ENCODE measurements around the gene USH1C.

USH1C gene

DNA sequence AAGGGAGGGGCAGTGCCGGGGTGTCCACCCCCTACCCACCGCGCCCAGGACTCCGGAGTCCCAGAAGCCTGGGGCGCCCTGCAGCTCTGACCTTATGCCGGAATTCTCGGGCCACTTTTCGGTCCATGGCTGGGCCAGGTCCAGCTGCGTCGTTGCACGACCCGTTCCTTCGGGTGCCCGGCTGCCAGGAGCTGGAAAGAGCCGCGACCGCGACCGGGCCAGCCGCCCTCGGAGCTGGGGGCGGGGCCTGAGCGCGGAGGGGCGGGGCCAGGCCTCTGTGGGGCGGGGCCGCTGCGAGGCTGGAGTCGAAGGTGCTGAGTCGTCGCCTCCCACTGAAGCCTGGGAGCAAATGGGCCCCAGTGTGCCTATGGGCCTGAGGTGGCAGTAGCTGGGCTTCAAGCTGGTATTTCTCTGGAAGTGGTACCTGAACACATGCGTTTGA is at the start of gene USH1C:
USH1C (minus strand) TSS at position 236 of the 442 bp plus-strand sequence; CDS start at position 127, 109 bp downstream.
- no peak for DNase-seq

DNA sequence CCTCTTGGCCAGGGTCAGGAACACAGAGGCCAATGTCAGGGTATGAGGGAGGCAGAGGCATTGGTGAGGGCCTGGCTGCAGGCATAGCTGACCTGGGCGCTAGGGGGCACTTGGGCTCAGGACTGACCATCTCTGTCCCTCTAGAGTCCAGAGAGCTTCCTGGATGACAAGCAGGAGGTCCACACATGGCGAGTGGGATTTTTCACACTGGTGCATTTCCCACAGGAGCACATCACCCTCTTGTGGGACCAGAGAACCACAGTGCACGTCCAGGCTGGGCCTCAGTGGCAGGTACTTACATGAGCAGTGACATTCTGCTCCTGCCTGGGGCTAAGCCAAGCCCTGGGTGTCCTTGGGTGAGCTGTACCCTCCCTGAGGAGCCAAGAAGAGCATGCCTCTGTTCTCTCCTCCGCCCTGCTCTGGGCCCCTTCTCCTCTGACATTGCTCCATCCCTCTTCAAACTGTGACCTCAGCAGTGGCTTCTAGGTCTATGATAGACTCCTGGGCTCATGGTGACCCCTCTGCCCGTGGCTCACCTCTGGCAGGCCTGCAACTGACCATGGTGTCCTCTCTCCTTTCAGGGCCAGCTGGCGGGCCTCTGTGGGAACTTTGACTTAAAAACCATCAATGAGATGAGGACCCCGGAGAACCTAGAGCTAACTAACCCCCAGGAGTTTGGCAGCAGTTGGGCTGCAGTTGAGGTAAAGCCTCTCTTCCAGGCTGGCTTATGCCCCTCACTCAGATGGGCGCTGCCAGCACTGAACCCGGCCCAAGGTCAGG is 49.4 kb upstream of the USH1C start:
- no peak for DNase-seq

DNA sequence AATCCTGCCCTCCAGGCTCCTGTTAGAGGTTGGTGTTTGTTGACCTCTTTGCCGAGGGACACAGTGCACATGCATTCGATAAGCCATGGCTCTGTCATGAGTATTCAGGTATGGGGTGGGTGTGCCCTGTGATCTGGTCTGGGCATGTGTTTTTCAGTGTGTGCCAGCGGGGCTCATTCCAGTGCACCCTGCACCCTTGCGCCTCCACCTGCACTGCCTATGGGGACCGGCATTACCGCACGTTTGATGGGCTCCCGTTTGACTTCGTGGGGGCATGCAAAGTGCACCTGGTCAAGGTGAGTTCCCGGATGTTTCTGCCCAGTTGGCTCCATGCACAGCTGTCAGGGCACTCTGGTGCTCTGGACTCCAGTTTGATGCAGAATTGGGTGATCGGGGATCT is 47.1 kb upstream of the USH1C start:
- no peak for DNase-seq

DNA sequence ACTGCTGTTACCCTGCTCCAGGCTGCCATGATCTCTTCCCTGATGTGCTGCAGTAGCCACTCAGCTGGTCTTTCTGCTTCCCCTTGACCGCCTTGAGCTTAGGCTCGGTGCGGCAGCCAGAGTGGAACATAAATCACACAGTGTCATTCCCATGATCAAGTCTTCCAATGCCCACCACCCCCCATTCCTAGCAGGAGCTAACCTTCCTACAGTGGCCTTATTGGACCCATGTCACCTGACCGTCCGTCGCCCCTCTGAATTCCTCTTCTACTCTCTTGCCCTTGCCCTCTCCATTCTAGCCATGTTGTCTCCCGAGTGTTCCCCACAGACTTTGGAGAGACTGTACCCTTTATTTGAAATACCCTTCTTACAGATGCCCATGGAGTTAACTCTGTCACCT is 46.2 kb upstream of the USH1C start:
- DNase-seq: no peak

DNA sequence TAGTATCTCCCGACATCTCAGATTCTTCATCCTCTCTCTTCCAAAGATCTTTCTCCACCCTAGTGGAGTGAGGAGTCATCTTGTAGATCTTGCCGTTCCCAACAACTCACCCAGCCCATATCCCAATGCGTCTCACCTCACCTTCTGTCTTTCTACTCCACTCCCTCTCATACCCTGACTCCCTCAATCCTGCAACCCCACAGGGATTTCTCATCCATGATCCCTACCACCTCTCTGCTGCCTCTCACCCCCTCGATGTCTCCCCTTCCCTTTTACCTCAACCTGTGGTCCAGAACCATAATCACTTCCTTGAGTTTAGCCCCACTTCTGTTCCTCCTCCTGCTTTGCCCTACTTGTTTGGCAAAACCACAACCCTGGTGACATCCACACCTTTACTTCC is 44.5 kb upstream of the USH1C start:
- DNase-seq: no peak

DNA sequence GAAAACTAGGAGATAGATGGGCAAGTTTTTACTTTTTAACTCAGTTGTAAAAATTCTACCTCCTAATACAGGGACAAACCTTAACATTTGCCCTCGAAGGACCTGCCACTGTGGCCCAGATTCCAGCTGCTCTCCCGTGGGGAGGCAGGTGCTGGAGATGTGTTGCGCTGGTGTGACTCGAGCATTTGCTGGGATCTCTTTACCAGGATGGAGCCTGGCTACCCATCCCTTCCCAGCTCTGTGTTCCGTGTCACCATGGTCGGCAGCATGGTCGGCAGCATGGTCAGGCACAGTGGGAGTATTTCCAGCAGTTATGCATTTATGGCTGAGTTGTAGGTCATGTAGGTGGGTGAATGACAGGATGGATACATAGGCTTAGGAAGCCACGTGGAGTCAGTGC is 44.0 kb upstream of the USH1C start:
- no peak for DNase-seq

DNA sequence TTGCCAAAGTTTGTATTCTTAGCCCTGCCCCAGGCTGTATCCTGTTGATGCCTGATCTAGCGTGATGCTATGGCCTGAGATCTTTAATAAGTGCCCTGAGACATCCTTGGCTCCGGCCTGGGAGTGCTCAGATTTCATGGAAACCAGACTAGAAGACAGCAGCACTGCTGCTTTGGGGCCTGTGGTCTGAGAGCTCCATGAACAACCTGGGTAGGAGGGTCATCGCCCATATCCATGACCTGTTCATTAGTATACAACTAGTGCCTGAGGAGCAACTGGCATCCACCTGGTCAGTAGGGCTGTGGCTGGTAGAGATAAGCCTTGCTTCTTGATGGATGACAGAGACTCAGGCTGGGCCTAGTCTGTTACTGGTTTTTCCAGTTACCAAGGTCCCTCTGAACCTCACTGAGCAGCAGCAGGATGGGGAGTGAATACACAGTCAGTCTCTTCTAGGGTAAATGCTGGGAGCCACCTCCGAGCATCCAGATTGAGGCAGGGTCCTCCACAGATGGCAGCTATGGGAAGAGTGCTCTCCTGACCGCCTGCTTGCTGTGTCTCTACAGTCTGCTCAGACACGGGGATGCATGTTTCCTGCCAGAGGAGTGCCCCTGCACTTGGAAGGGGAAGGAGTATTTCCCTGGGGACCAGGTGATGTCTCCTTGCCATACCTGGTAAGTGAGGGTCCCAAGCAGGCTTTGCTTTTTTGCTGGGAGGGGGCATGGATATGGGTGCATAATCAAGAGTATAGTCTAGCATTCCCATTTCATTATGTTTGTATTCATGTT is 41.9 kb upstream of the USH1C start:
- no peak for DNase-seq

DNA sequence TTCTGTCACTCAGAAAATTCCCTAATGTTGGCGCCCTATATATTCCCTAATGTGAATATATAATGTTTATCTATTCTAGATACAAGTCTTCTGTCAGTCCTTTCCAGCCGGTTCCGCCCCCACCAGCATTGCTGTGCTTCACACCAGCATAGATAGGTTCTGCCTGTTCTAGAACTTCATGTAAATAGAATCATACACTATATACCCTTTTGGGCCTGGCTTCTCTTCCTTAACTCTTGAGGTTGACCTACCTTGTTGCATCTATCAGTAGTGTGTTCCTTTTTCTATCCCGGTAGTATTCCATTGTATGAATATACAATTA is 37.5 kb upstream of the USH1C start:
- no peak for DNase-seq

DNA sequence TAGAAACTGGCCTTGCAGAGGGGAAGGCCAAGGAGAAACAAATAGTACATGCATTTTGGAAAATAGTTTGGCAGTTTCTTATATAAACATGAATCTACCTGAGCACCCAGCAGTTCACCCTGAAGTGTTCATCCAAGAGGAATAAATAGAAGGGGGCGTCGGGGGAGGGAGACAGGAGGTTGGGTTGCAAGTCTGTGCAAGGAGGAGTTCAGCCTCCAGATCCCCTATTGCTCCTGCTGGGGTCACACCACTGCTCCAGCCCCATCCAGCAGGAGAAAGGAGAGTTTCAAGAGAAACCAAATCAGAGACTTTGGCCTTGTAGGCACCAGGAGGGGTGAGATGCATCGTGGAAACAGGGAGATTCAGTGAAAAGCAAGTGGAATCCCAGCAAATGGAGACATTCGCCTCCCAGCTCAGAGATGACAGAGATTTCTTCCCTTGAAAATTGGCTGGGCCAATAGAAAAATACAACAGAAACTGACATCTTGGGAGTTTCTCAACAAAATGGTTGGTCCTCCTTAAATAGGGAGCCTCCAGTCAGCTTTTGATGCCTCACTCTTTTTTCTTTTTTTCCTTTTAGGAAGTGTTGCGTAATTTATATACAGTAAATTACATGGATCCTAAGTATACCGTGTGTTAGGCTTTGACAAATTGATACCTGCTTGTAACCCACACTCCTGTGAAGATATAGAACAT is 37.0 kb upstream of the USH1C start:
- no peak for DNase-seq

DNA sequence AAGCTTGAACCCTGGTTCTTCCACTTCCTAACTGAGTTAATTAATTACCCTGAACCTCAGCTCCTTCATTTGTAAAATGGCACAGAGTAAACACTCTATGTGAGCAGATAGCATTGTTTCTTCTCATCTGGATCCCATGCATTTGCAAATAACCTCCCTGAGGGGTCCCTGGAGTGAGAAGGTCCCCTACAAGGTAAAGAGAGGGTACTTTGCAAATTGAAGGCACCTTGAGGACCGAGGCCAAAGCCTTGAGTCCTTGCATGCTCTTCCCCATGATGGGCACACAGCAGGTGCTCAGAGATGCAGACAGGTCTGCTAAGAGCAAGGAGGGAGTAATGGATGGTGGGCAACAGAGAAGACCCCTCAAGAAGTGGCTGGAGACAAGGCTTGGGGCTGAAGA is 36.1 kb upstream of the USH1C start:
- no peak for DNase-seq

DNA sequence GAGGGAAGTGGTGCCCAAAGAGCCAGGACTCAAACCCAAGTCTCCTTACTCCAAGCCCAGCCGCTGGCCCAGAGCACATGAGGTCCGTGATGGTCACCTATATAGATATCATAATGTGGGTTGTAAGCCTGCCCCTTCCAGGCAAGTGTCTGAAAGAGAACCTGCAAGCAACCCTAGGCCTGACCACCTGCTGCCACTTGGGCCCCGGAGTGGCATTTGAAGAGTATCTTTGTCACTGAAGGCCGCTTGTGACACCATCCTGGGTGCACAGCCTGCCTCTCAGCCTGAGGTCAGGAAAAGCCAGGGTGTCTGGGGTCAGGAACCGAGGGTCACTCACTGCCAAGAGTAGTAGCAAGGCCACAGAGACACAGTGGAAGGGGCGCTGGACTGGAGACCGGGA is 35.2 kb upstream of the USH1C start:
- DNase-seq: no peak

DNA sequence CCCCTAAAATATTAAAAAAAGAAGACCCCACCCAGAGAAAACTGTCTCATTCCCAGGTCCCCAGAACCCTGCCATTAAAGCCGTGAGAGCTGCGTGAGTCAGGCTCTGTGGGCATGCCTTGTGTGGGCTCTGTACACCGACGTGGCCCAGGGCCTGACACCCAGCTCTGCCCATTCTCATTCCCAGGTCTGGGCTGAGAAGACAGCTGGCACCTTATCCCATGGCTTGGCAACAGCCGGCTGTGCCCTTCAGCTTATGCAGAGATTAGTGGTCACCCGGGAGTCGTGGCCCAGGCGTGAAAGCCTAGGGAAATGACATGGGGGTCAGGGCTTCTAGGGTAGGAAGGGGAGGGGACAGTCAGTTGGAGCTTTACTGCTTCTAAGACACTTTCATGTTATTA is 34.7 kb upstream of the USH1C start:
- DNase-seq: no peak

DNA sequence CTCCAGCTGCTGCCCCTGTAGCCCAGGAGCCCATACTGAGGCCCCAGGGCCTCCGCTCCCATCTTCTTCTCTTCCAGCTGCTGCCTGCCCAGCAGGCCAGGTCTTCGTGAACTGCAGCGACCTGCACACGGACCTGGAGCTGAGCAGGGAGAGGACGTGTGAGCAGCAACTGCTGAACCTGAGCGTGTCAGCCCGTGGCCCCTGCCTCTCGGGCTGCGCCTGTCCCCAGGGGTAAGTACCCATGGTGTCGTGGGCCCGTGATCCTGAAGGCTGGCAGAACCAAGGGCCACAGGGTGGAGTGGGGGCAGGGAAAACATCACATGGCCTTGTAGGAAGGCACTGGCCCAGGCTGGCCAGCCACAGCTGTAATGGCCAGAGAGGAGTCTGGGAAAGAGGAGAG is 34.1 kb upstream of the USH1C start:
- no peak for DNase-seq

DNA sequence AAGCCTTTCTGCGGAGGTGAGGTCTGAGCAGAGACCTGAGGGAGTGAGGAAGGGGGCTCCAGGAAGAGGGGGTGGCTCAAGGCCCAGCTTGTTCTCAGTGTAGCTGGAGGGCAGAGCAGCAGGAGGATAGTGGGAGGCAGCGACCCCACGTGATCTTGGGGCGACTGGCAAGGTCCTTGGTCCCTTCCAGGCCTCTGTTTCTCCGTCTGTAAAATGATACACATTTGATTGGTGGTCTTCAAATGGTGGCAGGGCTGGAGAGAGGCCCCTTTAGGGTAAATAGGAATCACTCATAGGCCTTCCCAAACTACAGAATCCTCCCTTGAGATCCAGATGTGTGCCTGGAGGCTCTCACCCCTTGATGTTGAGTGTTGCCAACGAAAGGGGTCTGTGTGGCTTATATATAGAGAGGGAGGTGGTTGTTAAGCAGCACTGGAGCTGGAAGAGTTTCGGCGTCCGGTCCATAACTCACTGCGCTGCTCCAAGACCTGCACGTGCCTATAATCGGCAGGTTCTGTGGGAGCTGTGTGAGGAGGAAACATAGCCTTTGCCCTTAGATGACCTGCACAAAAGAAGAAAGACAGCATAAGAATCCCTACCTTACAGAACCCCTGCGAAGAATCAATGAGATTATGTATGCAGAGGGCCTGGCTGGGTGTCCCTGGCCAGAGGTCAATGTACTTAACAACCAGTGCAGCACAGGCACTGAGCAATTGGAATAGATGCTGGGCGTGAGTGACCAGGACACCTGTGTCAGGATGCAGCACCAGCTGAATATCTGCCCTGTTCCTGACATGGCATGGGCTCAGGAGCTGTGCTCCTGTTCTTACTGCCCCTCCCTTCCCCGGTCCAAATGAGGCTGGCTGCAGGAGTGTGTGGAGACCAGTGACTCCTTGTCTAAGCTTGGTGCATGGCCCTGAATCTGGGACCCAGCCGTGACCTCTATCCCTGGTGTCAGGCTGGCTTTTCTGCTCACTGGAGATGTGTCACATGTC is 31.5 kb upstream of the USH1C start:
- DNase-seq: no peak

DNA sequence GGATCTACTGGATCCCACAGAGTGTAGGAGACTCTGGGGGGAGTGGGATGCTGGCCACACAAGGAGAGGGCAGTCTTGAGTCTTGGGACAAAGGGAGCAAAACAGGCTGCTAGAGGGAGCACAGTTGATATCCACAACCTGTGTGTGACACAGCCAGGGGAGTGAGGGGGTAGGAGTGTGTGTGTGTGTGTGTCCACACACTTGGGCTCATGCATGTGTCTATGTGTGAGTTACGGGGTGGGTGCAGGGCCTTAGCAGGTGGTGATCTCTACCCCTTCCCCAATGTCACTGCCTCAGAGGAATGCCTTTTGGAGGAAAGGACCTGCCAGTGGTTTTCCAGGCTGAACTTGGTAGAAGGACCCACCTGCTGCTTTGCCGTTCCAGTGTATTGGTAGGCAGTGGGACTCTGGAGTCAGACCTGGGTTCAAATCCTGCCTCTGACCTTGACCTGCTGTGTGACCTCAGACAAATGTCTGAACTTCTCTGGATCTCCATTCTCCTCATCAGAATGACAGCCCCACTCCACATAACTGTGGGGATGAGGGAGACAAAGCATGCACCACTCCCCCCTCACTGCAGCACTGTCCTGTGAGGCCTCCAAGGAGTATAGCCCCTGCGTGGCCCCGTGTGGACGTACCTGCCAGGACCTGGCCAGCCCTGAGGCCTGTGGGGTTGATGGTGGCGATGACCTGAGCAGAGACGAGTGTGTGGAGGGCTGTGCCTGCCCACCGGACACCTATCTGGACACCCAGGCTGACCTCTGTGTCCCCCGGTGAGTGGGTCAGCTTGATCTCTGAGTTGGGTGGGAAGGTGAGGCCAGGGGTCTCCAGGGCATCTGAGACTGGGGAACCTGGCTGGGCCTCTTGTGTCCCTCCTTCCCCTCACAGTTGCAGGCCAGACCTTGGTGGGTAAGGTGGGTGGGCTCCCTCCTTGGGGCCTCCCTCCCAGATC is 30.2 kb upstream of the USH1C start:
- DNase-seq: no peak

DNA sequence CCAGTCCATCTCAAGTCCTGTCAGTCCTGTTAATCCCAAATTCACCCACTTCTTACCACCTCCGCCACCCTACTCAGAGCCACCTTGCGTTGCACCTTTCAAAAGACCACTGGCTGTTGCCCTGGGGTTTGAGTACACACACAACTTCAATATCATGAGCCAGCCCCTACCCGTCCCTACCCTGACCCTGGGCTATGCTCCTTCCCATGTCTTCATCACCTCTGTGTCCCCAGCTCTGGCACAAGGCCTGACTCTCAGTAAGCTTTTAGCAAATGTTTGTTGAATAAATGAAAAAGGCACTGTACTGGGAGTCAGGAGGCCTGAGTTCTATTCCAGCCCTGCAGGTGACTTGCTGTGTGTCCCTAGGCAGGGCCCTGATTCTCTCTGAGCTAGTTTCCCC is 29.3 kb upstream of the USH1C start:
- no peak for DNase-seq

DNA sequence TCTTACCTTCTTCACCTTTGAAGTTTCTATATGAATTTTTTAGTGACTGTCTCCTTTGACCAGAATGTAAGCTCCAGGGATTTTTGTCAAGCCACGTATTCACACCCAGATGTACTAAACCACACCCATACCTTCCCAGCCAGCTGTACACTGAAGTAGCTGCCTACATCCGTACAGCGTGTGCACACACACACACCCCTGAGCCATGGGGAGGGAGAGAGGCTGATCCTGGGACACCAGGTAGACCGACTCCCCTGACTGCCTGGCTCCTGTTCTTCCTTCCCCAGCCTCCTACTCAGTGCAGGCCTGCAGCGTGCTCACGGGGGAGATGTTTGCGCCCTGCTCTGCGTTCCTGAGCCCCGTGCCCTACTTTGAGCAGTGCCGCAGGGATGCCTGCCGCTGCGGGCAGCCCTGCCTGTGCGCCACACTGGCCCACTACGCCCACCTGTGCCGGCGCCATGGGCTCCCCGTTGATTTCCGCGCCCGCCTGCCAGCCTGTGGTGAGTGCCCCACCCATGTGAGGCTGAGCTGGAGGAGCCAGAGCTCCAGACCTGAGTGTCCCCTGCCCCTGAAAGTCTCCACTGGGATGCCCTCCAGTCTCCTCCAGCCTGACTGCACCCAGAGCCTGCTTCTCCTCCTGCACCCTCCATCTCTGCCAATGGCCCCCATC is 28.7 kb upstream of the USH1C start:
- no peak for DNase-seq

DNA sequence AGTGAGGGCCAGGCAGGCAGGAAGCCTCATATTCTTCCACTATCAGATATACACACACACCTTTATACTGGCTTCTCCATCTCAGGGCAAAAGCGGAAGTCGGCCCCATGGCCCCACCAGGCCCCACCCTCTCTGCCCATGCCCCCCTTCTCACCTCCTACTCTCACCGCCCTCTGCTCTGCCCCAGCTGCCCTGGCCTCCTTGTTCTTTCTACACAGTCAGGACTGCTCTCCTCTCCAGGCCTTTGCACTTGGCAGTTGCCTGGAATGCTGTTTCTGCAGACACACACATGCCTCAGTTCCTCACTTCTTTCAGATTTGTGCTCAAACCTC is 28.1 kb upstream of the USH1C start:
- DNase-seq: no peak

DNA sequence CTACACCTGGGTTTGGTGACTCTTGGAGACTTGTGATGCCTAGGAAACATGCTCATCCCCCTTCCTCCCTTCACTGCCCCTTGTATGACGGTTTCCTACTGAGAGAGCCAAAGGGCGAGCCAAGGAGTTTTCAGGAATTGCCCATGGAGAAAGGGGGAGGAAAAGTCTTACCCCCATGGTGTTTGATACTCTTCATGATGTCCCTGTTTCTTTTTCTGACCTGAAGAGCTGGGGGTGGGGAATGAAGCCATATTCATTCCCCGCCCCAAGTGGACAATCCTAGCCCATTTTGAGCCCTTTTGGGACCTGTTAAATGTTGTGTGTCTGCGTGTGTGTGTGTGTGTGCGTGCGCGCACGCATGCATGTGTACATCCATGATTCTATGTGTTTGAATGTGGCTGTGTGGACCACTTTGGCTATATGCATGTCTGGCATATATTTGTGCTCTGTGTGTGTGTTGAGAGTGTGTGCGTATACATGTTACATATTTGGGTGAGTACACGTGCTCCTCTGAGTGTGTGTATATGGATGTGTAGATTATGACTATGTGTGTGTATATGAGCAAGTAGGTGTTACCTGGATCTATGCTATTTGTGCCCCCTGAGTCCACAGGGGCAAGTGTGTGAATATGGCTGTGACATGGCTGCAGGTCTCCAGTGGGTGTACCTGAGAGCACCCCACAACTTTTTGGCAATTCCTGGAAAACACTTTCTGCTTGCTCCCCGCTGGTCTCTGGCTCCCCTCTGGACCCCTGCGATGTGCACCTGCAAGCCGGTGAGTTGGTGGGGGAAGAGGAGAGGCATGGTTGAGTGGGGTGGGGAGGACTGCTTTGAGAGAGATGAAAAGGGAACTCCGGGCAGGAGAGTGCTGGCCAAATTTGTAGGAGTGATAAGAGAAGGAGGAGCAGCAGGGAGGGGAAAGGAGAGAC is 27.5 kb upstream of the USH1C start:
- no peak for DNase-seq

DNA sequence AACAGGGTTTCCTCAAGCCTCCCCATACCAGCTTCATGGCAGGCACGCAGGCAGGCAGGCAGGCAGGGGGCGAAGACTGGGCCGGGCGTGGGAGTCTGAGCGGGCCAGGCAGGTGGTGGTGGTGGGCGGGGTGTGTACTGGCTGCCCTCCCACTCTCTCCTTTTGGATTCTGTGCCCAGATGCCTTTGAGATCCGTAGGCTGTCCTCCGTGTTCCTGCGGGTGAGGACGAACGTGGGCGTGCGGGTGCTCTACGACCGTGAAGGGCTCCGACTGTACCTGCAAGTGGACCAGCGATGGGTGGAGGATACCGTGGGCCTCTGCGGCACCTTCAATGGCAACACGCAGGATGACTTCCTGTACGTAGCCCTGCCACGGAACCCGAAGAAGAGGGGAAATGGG is 25.8 kb upstream of the USH1C start:
- no peak for DNase-seq
